GM20431 (cell line): ENCODE results near the gene ZBED4.
"Not testable (repeated sequence)": the region's sequence is repeated elsewhere in the genome, so short reads cannot be mapped to it uniquely, and the experiment has no call there.

Experiments
- in situ Hi-C: fragments of 300-500 bp; cut with MseI, MboI; formaldehyde crosslinking; loops from one replicate; pipeline ENCODE4 v1.15.0; 2020; ENCODE audit warnings: low sequenced_read_pairs; ENCODE audit not compliant: unreplicated experiment

ZBED4 gene

GRCh38 chr22:49850959-49851802 is 2.5 kb upstream of the ZBED4 start:
- in situ Hi-C loops: no loop called here

DNA sequence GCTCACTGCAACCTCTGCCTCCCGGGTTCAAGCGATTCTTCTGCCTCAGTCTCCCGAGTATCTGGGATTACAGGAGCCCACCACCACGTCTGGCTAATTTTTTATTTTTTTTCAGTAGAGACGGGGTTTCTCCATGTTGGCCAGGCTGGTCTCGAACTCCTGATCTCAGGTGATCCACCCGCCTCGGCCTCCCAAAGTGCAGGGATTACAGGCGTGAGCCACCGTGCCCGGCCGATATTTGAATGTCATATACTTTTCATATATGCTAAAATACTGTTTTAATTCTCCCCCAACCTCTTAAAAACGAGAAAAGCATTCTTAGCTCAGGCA is 1.1 kb upstream of the ZBED4 start:
- in situ Hi-C loops: not testable (repeated sequence)

- in situ Hi-C loops: no loop called here
These were observed 562 bp downstream of the ZBED4 start for GRCh38 chr22:49853981-49854831.

DNA sequence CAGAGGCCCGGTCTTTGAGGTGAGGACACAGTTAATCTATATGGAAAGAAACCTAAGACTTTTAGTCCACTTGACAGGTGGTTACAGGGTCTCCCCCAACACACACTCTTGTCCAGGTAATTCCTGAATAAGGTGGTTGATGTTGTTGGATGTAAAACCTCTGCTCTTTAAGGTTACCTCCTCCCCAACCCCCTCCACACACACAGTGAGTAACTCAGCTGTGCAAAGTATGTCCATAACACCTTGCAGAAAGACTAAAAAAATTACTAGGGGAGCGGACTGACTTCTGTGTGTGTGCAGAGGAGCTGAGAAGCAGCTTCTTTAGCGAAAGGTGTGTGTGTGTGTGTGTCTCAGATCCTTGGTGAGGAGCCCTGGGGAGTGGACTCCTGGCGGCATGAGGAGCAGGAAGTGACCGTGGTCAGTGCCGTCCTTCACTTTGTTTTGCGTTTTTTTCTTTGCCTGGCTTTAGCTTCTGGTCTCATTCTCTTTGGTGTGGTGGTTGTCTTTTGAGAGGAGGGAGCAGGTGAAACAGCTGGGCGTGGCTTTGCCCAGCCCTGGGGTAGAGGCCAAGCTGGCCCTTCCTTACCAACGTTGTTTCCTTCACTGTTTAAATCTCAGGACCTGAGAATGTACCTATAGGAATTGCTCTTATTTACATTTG is 1.7 kb downstream of the ZBED4 start:
- in situ Hi-C loops: no loop called here

- in situ Hi-C loops: no loop called here
These were observed 2.7 kb downstream of the ZBED4 start for GRCh38 chr22:49856343-49856742.

- in situ Hi-C loops: no loop called here
These were observed 3.3 kb downstream of the ZBED4 start for GRCh38 chr22:49856766-49857618.

GRCh38 chr22:49858827-49859226 is 5.2 kb downstream of the ZBED4 start:
- in situ Hi-C loops: no loop called here

DNA sequence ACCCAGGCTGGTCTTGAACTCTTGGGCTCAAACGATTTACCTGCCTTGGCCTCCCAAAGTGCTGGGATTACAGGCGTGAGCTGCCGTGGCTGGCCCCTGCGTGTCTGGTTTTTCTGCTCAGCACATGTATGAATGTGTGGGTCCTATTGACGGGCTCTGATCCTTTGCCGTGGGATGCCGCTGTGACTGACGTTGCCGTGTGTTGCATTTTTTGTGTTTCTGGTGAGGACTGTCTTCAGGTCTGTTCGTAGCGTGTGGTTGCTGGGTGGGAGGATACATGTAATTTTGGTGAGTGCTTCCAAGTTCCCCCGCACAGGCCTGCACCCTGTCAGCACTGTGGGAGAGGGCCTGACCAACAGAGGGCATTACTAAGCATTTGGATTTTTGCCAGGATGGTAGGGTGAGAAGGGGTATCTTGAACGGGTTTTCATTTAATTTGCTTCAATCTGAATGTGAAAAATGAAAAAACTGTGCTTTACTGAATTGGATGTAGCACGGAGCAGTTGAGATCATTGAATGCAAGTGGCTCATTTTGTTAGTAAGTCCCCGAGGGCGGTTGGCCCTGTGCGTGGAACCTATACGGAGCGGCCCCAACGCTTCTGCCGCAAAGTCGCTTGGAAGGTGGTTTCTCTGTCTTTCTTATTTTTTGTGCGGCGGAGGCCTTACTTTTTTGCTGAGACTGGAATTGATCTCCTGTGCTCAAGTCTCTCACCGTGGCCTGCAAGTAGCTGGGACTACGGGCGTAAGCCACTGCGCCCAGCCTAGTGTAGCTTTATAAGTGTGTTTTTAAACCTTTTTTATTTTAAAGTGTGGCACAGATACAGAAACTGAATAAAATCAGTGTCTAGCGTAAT is 8.2 kb downstream of the ZBED4 start:
- in situ Hi-C loops: no loop called here

DNA sequence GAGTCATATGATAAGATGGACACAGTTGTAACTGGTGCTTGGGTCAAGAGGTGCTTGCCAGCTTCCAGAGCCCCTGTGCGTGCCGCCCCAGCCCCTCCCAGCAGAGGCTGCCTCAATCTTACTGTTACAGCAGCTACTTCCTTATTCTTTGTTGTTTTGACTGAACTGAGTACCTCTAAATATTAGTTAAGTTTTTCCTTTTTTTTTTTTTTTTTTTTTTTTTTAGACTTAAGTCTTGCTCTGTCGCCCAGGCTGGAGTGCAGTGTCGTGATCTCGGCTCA is 8.8 kb downstream of the ZBED4 start:
- in situ Hi-C loops: no loop called here

- in situ Hi-C loops: no loop called here
These were observed 10.3 kb downstream of the ZBED4 start for GRCh38 chr22:49863931-49864330.

DNA sequence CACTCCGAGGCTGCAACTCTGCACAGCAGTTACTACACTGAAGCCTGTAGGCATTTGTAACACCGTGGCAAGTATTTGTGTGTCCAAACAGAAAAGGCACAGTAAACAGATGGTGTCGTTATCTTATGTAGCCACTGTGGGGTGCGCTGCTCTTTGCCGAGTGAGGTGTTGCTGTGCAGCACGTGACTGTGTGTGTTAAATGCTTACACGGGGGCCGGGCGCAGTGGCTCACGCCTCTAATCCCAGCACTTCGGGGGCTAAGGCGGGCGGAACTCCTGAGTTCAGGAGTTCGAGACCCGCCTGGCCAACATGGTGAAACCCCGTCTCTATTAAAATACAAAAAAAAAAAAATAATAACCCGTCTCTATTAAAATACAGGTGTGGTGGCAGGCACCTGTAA is 11.5 kb downstream of the ZBED4 start:
- in situ Hi-C loops: no loop called here

DNA sequence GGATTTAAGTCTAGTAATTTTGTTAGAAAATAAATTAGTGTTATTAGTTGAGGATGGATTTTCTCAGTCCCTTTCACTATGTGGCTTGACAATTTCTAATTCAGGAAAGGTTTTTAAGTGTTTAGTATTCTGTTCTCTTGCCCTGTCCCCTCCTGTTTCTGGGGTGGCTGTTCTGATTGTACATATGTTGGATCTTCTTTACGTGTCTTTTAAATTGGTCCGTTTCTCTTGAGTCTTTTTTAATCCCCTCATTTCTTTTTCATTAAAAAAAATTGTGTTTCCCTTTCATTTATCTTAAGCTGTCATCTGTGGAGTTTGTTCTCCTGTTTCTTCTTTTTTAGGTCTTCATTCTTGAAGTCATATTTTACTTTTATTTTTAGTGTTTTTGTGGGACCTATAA is 12.5 kb downstream of the ZBED4 start:
- in situ Hi-C loops: no loop called here

DNA sequence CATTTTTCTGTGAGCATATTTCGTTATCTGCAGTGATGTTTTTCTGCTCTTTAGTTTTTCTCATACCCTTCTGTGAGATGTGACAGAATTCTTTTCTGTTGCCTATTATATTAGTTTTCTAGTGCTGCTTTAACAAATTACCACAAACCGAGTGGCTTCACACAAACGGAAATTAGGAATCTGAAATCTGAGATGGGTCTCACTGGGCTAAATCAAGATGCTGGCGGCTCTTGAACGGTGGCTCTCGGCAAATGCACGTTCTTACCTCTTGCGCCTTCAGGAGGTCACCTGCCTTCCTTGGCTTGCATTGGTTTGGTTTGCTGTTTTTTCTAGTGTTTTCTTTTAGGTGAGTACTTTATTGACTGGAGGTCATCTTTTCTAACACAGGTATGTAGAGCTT is 13.0 kb downstream of the ZBED4 start:
- in situ Hi-C loops: no loop called here

- in situ Hi-C loops: no loop called here
These were observed 13.9 kb downstream of the ZBED4 start for GRCh38 chr22:49867303-49868265.

DNA sequence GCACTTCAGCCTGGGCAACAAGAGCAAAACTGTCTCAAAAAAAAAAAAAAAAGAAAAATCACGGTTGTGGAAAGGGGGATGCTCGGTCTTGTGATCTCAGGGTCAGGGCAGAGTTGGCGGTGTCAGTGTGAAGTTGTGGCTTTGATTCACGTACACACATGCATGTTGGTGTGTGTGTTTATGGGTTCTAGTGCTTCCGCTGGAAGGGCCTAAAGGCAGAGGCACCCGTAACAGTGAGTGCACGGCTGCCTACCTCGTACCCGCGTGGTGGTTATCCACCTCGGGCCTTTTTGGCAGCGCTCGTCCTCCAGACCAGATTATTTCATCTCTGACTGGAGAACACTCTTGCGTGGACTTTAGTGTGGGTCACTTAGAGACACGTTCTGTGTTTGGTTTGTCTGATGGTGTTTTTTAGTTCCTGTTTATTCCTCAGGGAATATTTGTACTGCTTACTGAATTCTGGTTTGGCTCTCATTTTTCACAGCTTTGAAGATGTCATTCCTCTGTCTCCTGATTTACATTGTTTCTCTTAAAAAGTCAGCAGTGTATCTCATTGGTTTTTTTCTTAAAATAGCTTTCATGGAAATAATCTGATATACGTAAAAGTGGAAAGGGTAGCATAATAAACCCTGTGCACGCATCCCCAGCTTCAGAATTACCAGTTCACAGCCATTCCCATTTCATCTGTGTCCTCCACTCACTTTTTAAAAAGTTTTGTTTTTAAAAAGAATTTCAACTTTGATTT is 15.6 kb downstream of the ZBED4 start:
- in situ Hi-C loops: no loop called here

- in situ Hi-C loops: no loop called here
These were observed 16.4 kb downstream of the ZBED4 start for GRCh38 chr22:49869845-49870712.

- in situ Hi-C loops: no loop called here
These were observed 17.8 kb downstream of the ZBED4 start for GRCh38 chr22:49871482-49871881.
